ENCODE measurements around the gene SALL1.

The SALL1 gene

DNA sequence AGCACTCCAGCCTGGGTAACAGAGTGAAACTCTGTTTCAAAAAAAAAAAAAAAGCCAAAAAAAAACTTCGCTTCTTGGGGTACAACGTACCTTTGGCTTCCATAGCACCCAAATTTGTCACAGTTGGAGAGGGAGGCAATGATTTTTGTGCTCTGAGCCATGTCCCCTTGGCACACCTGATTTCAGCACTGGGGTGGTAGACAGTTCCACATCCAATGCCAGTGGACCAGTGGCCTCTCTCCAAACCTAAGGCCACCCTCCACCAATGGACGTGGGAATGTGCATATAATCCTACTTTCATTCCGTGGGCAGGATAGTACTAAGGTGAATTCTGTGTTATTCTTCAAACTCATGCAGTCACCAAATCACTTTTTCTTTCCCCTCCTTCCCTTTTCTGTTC, 47.5 kb downstream of the SALL1 start:
- Histone ChIP-seq H3K4me3 (ENCODE audit: insufficient read length, low read depth) (no peak overlapping the region), H3K9ac (ENCODE audit: insufficient read length, low read depth) (no peak overlapping the region), H3K36me3 (ENCODE audit: insufficient read depth, insufficient read length, low read length) (no peaks in the 10 kb centered on the region), H3K27me3 (ENCODE audit: insufficient read depth, insufficient read length) (no peaks in the 10 kb centered on the region), H3K9me3 (ENCODE audit: insufficient read depth, low read length) (no peaks in the 10 kb centered on the region), H3K4me1 (ENCODE audit: insufficient read depth, insufficient read length) (no peaks in the 10 kb centered on the region)
- TF ChIP-seq YY1 (IDR thresholded peaks at IDR 0.05; ENCODE audit: insufficient read depth, insufficient read length): no peak
- no peak for TF ChIP-seq ZNF274 (IDR thresholded peaks at IDR 0.05; ENCODE audit: low read depth, low read length)
- TF ChIP-seq SUZ12 (IDR thresholded peaks at IDR 0.05; ENCODE audit: extremely low read depth, insufficient read depth, insufficient read length): no peak
- DNase-seq (ENCODE audit: low read depth, low spot score): no peak

DNA sequence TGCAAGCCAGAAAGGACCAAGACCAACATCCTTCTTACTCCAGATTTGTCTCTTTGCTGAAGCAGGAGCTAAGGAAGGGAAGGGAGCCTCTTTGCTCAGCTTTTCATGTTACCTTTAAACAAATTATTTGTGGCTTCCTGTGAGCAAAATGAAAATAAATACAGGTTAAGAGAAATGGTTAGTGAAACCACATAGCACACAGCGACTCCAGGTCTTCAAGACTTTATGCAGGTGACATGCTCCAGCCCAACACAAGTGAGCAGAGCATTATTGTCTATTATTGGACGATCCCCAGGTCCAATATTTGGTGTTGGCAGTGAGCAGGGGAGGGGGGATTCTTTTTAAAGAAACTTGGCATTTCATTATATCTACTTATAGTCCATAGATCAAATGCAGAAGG, 53.3 kb downstream of the SALL1 start:
- no peak for TF ChIP-seq YY1 (IDR thresholded peaks at IDR 0.05; ENCODE audit: insufficient read depth, insufficient read length)
- no peak for TF ChIP-seq SUZ12 (IDR thresholded peaks at IDR 0.05; ENCODE audit: extremely low read depth, insufficient read depth, insufficient read length)
- TF ChIP-seq ZNF274 (IDR thresholded peaks at IDR 0.05; ENCODE audit: low read depth, low read length): no peak
- DNase-seq (ENCODE audit: low read depth, low spot score): no peak
- H3K36me3 ChIP-seq (ENCODE audit: insufficient read depth, insufficient read length, low read length): no peaks in the 10 kb centered on the region

DNA sequence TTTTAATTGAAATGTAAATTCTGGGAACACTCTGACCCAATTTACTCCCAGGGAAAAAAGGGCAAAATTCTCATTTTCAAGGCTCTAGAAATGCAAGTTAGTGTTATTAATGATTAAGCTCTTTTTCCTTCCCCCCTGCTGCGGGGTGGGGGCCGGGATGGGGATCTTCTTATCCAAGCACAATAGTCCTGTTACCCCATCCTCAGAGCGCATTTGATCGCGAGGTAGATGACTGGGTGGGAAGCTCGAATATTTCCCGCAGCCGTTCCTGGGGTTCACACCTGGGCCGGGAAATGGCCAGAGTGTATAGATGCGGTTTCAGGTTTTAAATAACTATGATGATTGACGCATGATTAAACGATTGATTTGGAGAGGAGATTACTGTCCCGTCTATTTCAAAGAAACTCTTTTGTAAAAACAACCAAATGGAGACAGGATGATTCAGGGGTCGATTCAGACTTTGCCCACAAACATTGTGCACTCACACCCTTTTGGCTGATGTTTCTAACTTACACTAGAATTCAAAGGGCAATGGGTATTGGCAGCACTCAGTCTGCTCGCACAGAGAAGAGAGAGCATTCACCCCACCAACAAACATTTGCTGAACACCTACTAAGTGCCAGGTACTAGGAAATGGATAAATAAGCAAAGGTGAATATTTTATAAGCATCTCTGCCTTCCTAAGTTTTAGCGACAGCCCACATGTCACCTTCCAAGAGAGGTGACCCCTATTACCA, 55.0 kb downstream of the SALL1 start:
- TF ChIP-seq SUZ12 (IDR thresholded peaks at IDR 0.05; ENCODE audit: extremely low read depth, insufficient read depth, insufficient read length): no peak
- TF ChIP-seq YY1 (IDR thresholded peaks at IDR 0.05; ENCODE audit: insufficient read depth, insufficient read length): no peak
- no peaks in the 10 kb centered on the region for H3K9me3 ChIP-seq (ENCODE audit: insufficient read depth, low read length)
- H3K4me3 ChIP-seq (ENCODE audit: insufficient read length, low read depth): no peak overlapping the region
- no peak for DNase-seq (ENCODE audit: low read depth, low spot score)
- no peak overlapping the region for H3K9ac ChIP-seq (ENCODE audit: insufficient read length, low read depth)
- no peaks in the 10 kb centered on the region for H3K27me3 ChIP-seq (ENCODE audit: insufficient read depth, insufficient read length)
- H3K4me1 ChIP-seq (ENCODE audit: insufficient read depth, insufficient read length): no peaks in the 10 kb centered on the region
- no peaks in the 10 kb centered on the region for H3K36me3 ChIP-seq (ENCODE audit: insufficient read depth, insufficient read length, low read length)

More for the DNA sequence above, 53.3 kb downstream of the SALL1 start:
- Histone ChIP-seq H3K4me1 (ENCODE audit: insufficient read depth, insufficient read length) (no peaks in the 10 kb centered on the region), H3K4me3 (ENCODE audit: insufficient read length, low read depth) (no peak overlapping the region), H3K27me3 (ENCODE audit: insufficient read depth, insufficient read length) (no peaks in the 10 kb centered on the region), H3K9ac (ENCODE audit: insufficient read length, low read depth) (no peak overlapping the region), H3K9me3 (ENCODE audit: insufficient read depth, low read length) (no peaks in the 10 kb centered on the region)

DNA sequence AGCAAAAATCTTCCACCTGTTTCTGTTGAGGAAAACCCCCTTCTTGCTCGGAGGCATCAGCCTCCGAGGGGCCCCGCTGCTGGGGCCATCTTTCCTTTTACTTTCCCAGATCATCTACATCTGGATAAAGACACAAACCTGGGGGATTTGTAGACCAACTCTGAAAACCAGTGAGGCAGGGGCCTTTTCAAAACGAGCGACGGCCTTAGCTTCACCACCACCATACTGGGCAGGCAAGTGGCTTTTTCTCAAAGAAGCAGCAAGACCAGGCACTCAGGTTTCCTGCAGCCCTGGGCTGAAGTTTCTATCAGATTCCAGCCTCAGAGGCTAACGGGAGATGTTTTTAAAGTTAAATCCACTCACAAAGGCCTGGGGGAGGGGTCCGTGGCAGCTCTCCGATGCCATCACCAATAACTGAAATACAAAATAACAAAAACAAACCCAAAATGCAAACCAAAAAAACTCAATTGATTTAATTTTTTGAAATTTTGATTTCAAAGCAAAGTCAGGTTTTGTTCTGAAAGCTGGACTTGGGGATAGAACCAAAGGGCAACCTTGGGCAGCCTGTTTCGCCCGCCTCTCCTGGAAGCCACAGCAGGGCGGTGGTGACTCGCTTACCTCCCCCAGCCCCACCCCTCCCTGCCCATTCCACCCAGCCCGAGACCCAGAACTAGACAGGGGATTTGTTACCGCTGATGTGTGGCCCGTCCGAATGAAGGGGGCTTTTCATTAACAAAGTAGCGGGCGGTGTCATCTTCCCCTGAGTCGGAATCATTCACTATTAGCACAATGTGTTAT, 55.8 kb downstream of the SALL1 start:
- Histone ChIP-seq H3K4me3 (ENCODE audit: insufficient read length, low read depth) (no peak overlapping the region), H3K27me3 (ENCODE audit: insufficient read depth, insufficient read length) (no peaks in the 10 kb centered on the region), H3K9me3 (ENCODE audit: insufficient read depth, low read length) (no peaks in the 10 kb centered on the region), H3K9ac (ENCODE audit: insufficient read length, low read depth) (no peak overlapping the region), H3K4me1 (ENCODE audit: insufficient read depth, insufficient read length) (no peaks in the 10 kb centered on the region), H3K36me3 (ENCODE audit: insufficient read depth, insufficient read length, low read length) (no peaks in the 10 kb centered on the region)
- no peak for DNase-seq (ENCODE audit: low read depth, low spot score)
- TF ChIP-seq ZNF274 (IDR thresholded peaks at IDR 0.05; ENCODE audit: low read depth, low read length) (no peak), SUZ12 (IDR thresholded peaks at IDR 0.05; ENCODE audit: extremely low read depth, insufficient read depth, insufficient read length) (no peak), YY1 (IDR thresholded peaks at IDR 0.05; ENCODE audit: insufficient read depth, insufficient read length) (no peak)

GRCh38 chr16:51093726-51094280, 57.3 kb downstream of the SALL1 start:
- TF ChIP-seq ZNF274 (IDR thresholded peaks at IDR 0.05; ENCODE audit: low read depth, low read length) (no peak), YY1 (IDR thresholded peaks at IDR 0.05; ENCODE audit: insufficient read depth, insufficient read length) (no peak), SUZ12 (IDR thresholded peaks at IDR 0.05; ENCODE audit: extremely low read depth, insufficient read depth, insufficient read length) (no peak)
- Histone ChIP-seq H3K4me3 (ENCODE audit: insufficient read length, low read depth) (no peak overlapping the region), H3K9me3 (ENCODE audit: insufficient read depth, low read length) (no peaks in the 10 kb centered on the region), H3K4me1 (ENCODE audit: insufficient read depth, insufficient read length) (no peaks in the 10 kb centered on the region), H3K36me3 (ENCODE audit: insufficient read depth, insufficient read length, low read length) (no peaks in the 10 kb centered on the region), H3K9ac (ENCODE audit: insufficient read length, low read depth) (no peak overlapping the region), H3K27me3 (ENCODE audit: insufficient read depth, insufficient read length) (no peaks in the 10 kb centered on the region)
- DNase-seq (ENCODE audit: low read depth, low spot score): no peak

Measured in NT2/D1 (cell line).